ENCODE results near the gene FMNL3.
A peak's percentile ranks its signal among the peaks of the same experiment; 100 is the strongest.

The FMNL3 gene

DNA sequence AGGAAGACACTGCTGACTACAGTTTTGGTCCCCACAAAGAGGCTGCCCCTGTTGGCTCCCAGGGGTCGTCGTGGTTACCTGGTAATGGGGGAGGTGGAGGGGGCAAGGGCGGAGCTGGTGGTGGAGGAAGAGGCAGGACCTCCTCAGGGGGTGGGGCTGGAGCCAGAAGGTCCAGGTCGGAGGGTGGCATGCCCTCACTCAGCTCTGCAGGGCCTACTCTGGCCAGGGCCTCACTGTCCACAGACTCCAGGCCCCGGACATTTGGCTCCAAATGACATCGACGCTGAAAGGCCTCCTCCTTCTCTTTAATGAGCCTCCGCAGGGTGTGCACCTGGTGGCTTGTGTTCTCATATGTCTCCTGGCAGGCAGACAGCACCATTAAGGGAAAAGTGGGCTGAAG is 55.4 kb downstream of the FMNL3 start:
- no peak for TF ChIP-seq CTCF (IDR thresholded peaks at IDR 0.05; ENCODE audit: insufficient read depth, low read depth, low read length, missing control alignments)
- DNase-seq (ENCODE audit: low read depth), result no peak
- H3K4me3 ChIP-seq (ENCODE audit: low read depth, low read length), result no peak overlapping the region

- no peak for TF ChIP-seq CTCF (IDR thresholded peaks at IDR 0.05; ENCODE audit: insufficient read depth, low read depth, low read length, missing control alignments)
- H3K4me3 ChIP-seq (ENCODE audit: low read depth, low read length), result no peak overlapping the region
- DNase-seq (ENCODE audit: low read depth), result no peak
Observed at GRCh38 chr12:49649892-49650291, 57.3 kb downstream of the FMNL3 start.

- no peak for TF ChIP-seq CTCF (IDR thresholded peaks at IDR 0.05; ENCODE audit: insufficient read depth, low read depth, low read length, missing control alignments)
- no peak for DNase-seq (ENCODE audit: low read depth)
- no peak overlapping the region for H3K4me3 ChIP-seq (ENCODE audit: low read depth, low read length)
Observed at GRCh38 chr12:49649445-49649844, 57.8 kb downstream of the FMNL3 start.

DNA sequence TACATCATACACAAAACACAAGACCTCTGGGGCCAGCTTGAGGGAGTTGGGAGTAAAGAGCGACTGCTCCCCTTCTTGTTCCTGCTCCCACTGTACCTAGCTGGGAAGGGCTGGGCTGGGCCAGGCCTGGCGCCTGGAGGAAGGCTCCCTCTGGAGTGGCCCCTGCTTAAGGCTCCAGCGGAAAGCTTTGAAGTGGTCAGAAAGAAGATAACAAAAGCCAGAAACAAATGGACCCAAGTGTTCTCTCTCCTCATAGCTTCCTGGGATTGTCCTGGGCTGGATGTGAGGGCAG is 58.5 kb downstream of the FMNL3 start:
- H3K4me3 ChIP-seq (ENCODE audit: low read depth, low read length), result no peak overlapping the region
- DNase-seq (ENCODE audit: low read depth), result no peak
- no peak for TF ChIP-seq CTCF (IDR thresholded peaks at IDR 0.05; ENCODE audit: insufficient read depth, low read depth, low read length, missing control alignments)

DNA sequence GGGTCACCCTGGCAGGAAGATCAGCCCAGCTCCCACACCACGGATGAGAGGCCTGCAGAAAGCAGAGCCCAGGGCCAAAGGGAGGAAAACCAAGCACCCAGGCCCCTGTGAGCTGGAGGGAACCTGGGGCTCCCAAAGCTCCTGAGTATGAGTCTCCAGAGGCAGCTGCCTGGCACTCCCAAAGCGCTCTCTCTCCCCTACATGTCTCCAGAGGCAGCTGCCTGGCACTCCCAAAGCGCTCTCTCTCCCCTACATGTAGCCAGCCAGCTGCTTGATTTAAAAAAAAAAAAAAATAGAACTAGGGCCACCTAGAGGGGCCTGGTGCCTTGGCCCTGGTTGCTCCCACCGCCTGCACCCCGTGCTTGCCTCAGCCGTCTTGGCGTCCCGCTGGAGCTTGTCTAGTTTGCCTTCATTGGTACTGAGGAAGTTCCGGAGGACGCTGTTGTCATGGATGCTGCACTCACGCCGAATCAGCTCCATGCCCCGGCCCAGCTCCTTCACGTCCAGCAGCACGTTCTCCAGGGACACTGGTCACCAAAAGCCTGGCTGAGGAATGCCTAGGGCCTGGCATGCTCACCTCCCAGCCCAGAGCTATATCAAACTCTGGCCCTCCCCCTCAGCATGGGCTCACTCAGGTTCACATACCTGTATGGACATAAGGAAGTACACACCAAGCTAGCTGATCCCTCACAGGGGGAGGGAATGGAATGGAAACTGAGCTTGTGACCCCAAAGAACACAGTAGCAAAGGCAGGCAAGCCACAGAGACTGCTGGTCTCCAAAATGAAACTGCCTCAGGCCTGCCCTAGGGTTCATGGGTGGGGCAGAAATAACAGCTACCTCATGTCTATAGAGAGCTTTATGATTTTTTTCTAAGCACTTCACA is 59.1 kb downstream of the FMNL3 start:
- no peak overlapping the region for H3K4me3 ChIP-seq (ENCODE audit: low read depth, low read length)
- no peak for TF ChIP-seq CTCF (IDR thresholded peaks at IDR 0.05; ENCODE audit: insufficient read depth, low read depth, low read length, missing control alignments)
- DNase-seq (ENCODE audit: low read depth), result peak; percentile 39

- TF ChIP-seq CTCF (IDR thresholded peaks at IDR 0.05; ENCODE audit: insufficient read depth, low read depth, low read length, missing control alignments), result no peak
- no peak for DNase-seq (ENCODE audit: low read depth)
- no peak overlapping the region for H3K4me3 ChIP-seq (ENCODE audit: low read depth, low read length)
Observed at GRCh38 chr12:49646871-49647654, 60.1 kb downstream of the FMNL3 start.
